GM21367 (cell line): ENCODE data around the gene CA14.
A peak's percentile ranks its signal among the peaks of the same experiment; 100 is the strongest.
"Not testable (repeated sequence)": the region's sequence is repeated elsewhere in the genome, so short reads cannot be mapped to it uniquely, and the experiment has no call there.

Experiments used
- ATAC-seq: cut with Tn5 transposase; IDR thresholded peaks from one replicate; pipeline ENCODE4 v1.9.1; 2021; ENCODE audit not compliant: unreplicated experiment

Gene CA14

DNA sequence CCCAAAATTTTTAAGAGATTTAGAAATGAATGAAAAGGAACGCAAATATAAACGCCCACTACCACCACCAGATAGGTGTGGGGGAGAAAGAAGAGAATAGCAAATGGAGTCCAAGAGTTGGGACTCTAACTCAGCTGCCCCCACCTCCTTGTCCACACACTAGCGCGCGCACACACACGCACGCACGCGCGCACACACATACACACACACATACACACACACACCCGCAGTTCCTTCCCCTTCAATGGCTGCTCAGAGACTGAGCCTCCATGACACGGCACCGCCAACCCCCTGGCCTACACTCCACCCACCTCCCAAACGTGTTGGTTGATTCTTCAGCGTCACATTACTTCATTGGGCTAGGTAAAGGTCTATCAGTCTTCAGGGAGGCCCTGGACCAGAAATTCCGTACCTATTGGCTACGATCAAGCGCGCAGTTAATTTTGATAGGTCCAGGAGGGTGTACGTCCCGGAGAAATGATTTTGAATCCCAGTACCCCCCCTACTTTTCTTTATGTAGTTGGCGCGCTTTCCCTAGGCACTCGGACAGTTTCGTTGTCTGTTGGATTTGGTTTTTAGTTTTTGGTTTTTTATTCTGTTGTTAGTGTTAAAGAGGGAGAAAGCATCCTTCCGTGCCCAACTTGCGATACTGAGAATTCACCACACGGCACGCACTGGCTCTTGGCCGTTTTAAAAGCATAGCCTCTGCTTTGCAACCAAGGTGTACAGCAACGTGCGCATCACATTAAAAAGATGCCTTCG is 21.5 kb upstream of the CA14 start, which contains the start of gene ANP32E:
Gene ANP32E, minus strand, starts transcription at position 261 of the 762 bp plus-strand sequence. CDS start 326 bp downstream, outside the sequence.
- peak; percentile 70 for ATAC-seq

DNA sequence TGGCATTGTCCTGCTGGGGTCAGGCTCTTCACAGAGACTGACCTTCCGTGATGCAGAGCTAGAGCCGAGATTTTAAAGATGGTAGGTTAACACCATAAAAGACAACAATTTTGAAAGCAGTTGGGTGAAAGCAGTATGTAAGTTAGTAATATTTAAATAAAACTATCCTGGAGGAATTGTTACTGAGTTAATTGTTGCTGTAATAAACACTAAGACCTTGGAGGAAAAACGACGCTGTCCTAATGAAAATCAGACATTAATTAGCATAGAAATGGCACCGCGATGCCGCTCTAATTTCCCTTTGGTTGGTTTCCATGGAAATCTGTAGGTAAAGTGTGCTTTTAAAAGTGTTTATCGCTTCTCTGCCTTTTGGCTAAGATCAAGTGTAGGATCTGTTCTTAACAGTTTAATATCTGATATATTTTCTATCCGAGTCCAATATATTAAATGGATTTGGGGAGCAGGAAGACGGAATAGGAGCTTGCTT is 20.9 kb upstream of the CA14 start:
- no peak for ATAC-seq

DNA sequence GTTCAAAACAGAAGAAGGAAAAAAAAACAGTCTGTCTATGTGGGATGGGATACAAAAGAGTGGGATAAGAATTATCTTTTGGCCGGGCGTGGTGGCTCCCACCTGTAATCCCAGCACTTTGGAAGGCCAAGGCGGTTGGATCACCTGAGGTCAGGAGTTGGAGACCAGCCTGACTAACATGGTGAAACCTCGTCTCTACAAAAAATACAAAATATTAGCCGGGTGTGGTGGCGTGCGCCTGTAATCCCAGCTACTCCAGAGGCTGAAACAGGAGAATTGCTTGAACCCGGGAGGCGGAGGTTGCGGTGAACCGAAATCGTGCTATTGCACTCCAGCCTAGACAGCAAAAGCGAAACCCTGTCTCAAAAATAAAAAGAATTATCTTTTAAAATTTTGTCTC is 20.4 kb upstream of the CA14 start:
- not testable (repeated sequence) for ATAC-seq

DNA sequence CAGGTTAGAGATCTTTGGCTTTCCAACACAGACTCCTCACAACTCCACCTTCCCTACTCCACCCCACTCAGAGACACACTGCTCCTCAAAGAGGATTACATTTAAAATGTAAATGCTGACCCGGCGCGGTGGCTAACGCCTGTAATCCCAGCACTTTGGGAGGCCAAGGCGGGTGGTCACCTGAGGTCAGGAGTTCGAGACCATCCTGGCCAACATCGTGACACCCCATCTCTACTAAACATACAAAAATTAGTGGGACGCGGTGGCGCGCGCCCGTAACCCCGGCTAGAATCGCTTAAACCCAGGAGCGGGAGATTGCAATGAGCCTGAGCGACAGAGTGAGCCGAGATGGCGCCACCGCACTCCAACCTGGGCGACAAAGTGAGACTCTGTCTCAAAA is 19.8 kb upstream of the CA14 start:
- no peak for ATAC-seq

DNA sequence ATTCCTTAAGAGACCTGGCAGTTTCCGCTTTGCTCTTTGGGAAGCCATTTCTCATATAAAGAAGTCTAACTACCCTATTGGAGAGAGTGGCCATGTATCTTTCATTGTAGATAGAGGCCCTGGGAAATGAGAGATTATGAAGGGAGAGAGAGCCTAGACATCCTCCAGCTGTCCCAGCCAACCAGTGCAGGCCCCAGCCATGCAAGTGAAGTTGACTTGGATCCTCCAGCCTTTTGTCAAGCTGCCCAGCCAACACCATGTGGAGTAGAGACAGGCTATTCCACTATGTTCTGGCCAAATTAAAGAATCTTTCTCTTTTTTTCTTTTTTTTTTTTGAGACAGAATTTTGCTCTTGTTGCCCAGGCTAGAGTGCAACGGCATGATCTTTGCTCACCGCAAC is 14.6 kb upstream of the CA14 start:
- ATAC-seq, result no peak

DNA sequence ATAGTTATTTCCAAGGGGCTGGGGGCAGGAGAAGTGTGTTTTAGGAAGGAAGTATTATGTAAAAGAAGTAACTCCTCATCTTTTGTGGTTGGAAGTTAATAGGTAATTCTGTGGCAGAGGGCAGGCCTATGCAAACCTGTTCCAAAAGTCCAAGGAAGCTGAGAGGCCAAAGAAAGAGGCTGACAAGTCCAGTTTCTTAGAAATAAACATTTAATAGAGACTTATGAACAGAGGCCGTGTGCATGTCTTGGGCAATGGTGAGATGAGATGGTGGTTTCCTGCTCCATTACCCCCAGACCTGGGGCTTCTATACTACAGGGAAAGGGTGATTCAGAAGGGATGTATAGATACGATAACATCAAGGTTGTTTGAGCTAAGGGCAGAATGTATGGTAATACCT is 7.6 kb upstream of the CA14 start:
- ATAC-seq, result no peak

DNA sequence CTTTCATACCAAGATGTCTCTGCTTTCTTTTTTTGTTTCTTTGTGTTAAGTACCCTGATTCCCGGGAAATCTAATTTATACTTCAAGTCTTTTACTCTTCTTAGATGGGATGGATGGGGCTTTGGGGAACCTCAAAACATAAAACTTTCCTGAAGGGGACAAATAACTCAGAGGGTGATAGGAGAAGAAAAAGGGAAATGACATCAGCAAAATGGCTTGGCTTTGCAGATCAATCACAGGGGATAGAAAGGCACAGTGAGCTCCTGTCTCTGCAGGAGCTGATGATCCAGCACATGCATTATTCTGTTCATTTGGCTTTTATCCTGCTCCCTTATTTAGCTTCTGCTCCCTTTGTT is 1.4 kb upstream of the CA14 start:
- no peak for ATAC-seq

DNA sequence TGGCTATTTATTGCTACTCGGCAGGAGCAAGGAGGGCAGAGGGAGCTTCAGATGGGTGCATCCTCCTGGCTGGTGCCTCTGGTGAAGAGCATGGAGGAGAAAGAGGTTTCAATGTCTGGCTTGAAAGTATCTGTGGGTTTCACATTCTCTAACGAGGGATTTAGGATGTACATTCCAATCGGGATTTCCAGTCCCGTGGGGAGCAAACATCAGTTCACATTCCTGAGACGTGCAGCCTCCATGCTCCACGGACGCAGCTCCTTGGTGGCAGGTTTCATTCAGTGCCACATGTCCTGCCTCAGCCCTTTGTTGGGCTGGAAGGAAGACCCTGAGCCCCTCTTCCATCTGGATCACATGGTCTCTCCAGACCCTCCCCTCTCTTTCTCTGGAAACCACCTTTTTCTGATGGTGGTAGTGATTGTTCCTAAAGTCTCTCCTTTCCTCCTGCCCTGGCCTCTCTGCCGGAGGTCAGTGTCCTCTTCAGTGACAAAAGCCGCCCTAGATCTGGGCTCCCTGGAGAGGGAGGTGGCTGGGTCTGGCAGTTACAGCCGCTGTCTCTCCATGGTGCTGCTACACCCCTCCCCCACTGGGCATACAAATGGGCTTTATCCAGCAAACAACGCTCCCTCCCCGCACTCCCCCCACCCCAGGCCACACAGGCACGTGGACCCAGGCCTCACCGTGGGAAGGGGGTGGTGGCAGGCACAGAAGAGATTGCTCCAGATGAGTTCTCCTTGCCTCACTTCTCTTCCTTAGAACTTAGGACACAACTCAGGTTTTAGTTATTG is 826 bp upstream of the CA14 start:
- no peak for ATAC-seq

DNA sequence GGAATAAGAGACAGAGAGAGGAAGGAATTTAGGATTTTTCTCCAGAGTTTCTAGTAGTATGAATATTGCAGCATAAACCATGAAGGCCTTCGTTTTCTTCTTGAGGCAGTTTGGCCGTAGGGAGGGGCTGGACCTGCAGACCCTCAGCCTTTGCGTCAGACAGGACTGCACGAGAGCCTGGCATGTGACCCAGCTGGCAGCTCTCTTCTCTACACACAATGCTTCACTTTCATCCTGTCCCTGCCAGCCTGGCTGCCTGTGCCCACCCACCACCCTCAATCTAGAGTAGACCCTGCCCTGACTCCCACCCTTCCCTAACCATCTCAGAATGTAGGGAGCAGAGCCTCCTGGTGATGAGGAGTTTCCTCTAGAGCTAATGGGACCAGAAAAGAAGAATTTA is 1.6 kb downstream of the CA14 start:
- no peak for ATAC-seq

DNA sequence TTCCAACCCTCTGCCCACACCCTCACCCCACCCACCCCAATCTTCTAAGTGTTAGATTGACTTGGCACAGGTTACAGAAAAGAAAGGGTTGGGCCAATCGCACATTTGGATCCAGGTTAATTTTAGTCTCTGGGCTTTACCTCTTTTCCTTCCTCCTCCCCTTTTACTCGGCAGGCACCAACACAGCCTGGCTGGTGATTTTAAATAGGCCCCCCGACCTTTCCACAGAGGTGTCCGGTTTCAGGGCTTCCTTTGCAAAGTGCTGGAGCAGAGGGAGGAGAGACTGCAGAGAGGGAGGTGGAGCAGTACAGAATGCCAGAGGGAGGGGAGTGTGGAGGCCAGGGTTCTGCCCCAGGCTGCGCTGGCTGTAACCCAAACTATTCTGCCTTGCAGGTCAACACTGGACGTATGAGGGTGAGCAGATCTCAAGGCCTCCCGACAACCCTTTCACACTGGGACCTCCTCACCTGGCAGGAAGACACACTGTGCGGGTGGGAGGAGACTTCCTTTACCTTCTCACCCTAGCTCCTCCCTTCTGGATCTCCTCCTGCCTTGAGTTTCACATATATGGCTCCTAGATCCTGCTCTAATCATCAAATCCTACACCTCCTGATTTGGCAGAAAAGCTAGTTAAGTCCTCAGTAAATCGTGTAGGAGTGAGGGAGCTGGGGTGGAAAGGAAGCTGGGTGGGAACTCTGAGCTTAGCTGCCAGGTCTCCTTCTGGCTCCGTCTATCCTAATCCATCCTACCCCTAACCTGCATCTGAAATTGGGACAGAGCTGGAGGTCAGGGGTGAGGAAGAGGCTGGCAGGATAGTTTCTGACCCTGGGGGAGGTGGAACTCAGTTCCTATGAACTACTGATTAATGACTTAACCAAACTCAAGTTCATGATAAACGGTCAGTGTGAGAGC is 2.4 kb downstream of the CA14 start:
- no peak for ATAC-seq

DNA sequence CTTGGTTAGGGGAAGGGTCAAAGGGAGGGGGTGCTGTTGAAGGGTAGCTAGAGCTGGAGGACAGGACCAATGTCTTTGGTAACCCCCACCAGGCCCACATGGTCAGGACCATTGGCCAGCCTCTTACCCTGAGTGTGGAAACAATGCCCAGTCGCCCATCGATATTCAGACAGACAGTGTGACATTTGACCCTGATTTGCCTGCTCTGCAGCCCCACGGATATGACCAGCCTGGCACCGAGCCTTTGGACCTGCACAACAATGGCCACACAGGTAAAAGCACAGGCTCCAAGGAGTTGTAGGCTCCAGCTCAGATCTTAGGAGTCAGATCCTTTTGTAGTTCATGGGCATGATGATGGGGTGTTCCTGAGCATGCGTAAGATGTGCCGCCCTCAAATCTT is 3.8 kb downstream of the CA14 start:
- ATAC-seq, result no peak

DNA sequence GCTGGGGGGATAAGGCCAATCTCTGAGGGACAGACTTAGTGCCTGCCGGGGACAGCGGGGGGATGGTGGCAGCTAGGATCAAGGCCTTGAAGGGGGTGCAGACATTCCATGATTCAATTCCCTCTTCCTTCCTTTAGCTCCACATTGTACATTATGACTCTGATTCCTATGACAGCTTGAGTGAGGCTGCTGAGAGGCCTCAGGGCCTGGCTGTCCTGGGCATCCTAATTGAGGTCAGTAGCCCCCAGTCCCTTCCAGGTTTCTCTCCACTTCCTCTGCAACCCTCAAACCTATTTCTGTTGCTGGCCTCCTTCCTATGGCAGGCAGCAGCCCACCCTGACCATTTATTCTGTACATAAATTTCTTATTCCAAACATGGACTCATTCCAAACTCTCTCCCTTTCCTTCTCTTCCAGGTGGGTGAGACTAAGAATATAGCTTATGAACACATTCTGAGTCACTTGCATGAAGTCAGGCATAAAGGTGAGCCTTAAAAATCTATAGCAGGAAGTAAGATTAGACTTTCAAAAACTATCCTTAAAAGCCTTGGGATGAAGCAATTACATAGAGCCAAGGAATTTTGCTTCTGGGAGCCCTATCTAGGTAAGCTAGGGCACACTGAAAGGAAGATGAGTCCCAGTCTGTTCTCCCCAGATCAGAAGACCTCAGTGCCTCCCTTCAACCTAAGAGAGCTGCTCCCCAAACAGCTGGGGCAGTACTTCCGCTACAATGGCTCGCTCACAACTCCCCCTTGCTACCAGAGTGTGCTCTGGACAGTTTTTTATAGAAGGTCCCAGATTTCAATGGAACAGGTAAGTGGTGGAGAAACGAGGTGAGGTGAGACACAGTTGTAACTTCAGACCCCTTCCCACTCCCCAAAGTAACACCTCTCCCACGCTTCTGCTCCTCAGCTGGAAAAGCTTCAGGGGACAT is 5.1 kb downstream of the CA14 start:
- no peak for ATAC-seq

DNA sequence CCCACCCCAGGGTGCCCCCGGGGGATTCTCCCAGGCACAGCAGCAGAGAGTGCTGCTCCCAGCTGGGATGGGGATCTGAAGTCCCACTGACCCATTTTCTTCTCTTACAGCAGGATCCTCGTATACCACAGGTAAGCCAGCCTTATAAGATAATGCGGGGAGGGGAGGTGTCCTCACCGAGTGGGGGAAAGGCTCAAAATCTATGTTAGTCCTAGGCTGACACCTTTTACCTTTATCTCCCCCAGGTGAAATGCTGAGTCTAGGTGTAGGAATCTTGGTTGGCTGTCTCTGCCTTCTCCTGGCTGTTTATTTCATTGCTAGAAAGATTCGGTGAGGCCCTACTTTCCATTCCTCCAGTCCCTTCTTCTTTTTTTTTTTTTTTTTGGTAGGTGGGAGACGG is 6.0 kb downstream of the CA14 start:
- ATAC-seq, result no peak

DNA sequence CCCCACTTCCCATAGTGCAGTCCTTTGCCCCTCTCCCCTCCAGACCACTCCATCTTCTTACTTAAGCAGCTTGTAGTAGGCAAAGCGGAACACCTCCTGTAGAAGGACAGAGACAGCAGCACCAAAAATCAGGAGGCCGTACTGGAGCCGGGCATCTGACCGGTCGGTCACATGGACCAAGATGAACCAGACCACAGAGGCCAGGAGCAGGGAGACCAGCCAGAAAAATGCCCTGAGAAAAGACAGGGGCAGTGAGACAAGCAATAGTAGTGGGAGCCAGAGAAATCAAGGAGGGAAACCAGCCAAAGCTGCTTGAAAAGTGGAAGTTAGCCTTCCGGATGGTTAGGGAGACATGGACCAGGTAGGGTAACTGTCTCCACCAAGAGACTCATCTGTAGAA is 10.3 kb downstream of the CA14 start:
- ATAC-seq, result no peak

DNA sequence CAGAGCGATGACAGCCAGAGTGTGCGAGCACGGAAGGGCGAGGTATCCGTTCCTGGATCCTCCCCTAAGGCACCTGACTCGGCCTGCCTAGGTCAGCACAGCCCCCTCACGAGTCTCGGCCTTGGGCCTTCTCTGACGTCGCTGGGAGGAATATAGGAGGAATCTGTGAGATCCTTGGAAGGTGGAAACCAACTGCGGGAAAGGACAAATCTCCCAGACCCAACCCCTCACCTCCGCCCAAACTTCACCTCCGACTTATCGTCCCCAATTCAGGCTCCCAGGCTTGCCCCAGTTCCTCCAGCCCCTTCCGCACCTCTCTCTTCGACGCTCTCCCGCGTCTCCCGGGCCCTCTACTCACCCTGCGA is 10.7 kb downstream of the CA14 start:
- ATAC-seq, result peak; percentile 17

DNA sequence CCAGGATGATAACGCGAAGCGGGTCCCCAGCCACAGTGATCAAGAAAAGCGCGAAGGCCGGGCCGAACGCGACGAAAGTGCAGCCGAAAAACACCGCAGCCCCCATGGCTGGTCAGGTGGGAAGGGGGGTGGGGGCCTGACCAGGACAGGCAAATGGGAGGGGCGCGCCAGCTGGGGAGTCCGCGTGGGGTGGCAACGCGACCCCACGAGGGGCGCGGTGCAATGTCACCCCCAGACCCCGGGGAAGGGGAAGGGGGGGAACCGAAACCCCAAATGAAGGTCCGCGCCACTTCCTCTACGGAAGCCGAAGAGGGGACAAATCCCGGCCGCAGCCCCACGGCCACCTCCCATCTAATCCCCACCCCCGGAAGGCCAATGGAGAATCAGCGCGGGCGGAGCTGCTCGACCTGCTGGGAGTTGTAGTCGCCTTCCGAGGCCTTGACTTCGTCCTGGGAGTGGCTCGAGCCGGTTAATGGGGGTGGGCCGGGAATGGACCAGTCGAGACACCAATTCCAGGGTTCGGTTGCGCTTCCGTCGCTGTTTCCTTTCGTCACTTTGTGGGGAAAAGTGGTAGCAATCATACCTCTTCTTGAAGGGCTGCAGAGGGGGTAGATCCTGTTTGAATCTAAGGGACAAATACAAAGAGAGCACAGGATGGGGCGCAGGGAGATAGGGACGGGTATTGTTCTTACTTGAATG is 11.3 kb downstream of the CA14 start, which contains the start of gene APH1A:
Gene APH1A, minus strand, starts transcription at position 312 of the 699 bp plus-strand sequence. Its CDS starts 206 bp downstream, at position 106.
- ATAC-seq, result peak; percentile 77

DNA sequence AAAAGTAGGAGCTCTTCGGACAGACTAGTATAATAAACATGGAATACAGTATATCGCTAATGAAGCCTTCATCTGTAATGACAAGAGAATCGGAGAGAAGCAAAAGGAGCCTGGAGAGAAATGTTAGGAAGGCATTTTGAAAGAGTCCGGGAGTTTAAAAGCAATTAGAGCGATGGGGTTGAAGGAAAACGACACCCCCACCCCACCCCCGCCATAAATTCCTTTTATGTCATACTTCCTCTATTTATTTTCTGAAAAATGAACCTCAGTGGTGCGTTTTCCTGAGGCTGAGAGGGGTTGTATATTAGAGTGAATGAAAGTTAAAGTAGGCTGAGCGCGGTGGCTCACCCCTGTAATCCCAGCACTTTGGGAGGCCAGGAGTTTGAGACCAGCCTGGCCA is 11.9 kb downstream of the CA14 start:
- no peak for ATAC-seq

DNA sequence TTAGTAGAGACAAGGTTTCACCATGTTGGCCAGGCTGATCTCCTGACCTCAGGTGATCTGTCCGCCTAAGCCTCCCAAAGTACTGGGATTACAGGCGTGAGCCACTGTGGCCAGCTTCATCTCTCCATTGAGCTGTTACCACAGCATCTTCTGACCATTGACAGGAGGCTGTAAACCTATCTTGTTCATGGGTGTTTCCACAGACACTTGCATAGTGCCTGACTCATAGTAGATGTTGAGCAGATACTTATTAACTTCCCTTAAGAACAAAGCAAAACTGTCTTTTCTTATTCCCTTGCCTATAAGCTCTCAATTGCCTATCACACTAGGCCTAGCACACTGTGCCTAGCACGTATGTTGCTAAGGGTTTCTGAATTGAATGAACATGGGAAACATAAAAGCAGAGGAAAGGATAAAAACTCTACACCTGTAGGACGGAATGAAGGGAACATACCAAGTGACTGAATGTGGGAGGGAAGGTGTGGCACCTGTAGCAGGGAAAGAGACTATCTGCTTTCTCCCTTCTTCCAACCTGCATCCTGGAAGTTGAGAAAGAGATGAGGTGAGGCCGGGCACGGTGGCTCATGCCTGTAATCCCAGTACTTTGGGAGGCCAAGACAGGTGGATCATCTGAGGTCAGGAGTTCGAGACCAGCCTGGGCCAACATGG is 13.9 kb downstream of the CA14 start:
- no peak for ATAC-seq

DNA sequence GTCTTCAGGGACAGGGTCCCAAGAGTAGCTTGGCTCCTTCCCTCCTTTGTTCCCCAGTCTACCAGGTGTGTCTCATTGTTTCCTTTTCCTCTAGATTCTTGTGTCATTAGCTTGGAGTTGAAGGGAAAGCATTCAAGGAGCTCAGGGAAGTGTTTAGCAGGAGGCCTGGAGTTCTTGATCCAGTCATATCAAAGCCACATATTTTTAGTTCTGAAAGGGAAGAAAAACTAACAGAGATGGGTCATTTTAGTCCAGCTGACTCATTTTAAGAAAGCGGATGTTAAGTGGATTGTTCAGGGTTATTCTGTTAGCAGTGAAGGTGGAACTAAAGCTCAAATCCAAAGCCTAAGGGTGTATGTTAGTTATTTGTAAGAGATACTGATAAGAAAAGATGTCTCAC is 15.7 kb downstream of the CA14 start:
- no peak for ATAC-seq
